WTC11 (cell line): ENCODE results near the gene SMIM20.

Source experiments
- ATF2 ChIP-seq: sonication (generic); formaldehyde crosslinking; IDR thresholded peaks from 2 replicates; pipeline ENCODE4 v1.8.1; 2022; ENCODE audit warnings: low read depth, missing genetic modification reagents, borderline replicate concordance
- ATF6 ChIP-seq: sonication (generic); formaldehyde crosslinking; IDR thresholded peaks from 2 replicates; pipeline ENCODE4 v1.8.1; 2023; ENCODE audit warnings: mild to moderate bottlenecking, missing genetic modification reagents
- CBFB ChIP-seq: sonication (generic); formaldehyde crosslinking; IDR thresholded peaks from 2 replicates; pipeline ENCODE4 v1.8.1; 2022; ENCODE audit warnings: mild to moderate bottlenecking, low read depth, missing genetic modification reagents
- E2F5 ChIP-seq: sonication (generic); formaldehyde crosslinking; IDR thresholded peaks from 2 replicates; pipeline ENCODE4 v1.8.1; 2022; ENCODE audit warnings: mild to moderate bottlenecking, moderate library complexity, missing genetic modification reagents
- FOXJ3 ChIP-seq: sonication (generic); formaldehyde crosslinking; IDR thresholded peaks from 2 replicates; pipeline ENCODE4 v1.9.0; 2021; ENCODE audit warnings: missing genetic modification reagents, mild to moderate bottlenecking, borderline replicate concordance
- GRHL2 ChIP-seq: fragments of 250-450 bp; sonication (Bioruptor Pico); IDR thresholded peaks from 2 replicates; pipeline ENCODE4 v1.8.0; 2022; ENCODE audit warnings: mild to moderate bottlenecking, moderate library complexity; ENCODE audit not compliant: insufficient replicate concordance, severe bottlenecking
- NR1H2 ChIP-seq: sonication (generic); formaldehyde crosslinking; IDR thresholded peaks from 2 replicates; pipeline ENCODE4 v1.9.0; 2021; ENCODE audit warnings: mild to moderate bottlenecking, moderate library complexity, missing genetic modification reagents
- NR3C1 ChIP-seq: sonication (generic); formaldehyde crosslinking; conservative IDR thresholded peaks from 2 replicates; pipeline ENCODE4 v1.8.1; 2023; ENCODE audit warnings: low read depth, mild to moderate bottlenecking, missing genetic modification reagents
- TCF7 ChIP-seq: sonication (generic); formaldehyde crosslinking; IDR thresholded peaks from 2 replicates; pipeline ENCODE4 v1.8.0; 2022; ENCODE audit warnings: mild to moderate bottlenecking, low read depth, missing genetic modification reagents, moderate library complexity
- TP53 ChIP-seq: sonication (generic); formaldehyde crosslinking; IDR thresholded peaks from 2 replicates; pipeline ENCODE4 v1.8.1; 2023; ENCODE audit warnings: mild to moderate bottlenecking, missing genetic modification reagents
- ZNF121 ChIP-seq: sonication (generic); formaldehyde crosslinking; IDR thresholded peaks from 2 replicates; pipeline ENCODE4 v1.8.0; 2023; ENCODE audit warnings: missing genetic modification reagents
- ZNF423 ChIP-seq: fragments of 250-450 bp; sonication (Bioruptor Pico); IDR thresholded peaks from 2 replicates; pipeline ENCODE4 v2.1.2; 2022; ENCODE audit warnings: mild to moderate bottlenecking, moderate library complexity
- TF ChIP-seq, protein P1 (sequence below): fragments of 200-600 bp; IDR thresholded peaks from 2 replicates; pipeline ENCODE4 v1.8.0; 2022; ENCODE audit warnings: antibody characterized with exemption
- TF ChIP-seq, protein P2 (sequence below): sonication (generic); formaldehyde crosslinking; IDR thresholded peaks from 2 replicates; pipeline ENCODE4 v1.8.1; 2023; ENCODE audit warnings: mild to moderate bottlenecking, missing genetic modification reagents, moderate library complexity

DNA sequence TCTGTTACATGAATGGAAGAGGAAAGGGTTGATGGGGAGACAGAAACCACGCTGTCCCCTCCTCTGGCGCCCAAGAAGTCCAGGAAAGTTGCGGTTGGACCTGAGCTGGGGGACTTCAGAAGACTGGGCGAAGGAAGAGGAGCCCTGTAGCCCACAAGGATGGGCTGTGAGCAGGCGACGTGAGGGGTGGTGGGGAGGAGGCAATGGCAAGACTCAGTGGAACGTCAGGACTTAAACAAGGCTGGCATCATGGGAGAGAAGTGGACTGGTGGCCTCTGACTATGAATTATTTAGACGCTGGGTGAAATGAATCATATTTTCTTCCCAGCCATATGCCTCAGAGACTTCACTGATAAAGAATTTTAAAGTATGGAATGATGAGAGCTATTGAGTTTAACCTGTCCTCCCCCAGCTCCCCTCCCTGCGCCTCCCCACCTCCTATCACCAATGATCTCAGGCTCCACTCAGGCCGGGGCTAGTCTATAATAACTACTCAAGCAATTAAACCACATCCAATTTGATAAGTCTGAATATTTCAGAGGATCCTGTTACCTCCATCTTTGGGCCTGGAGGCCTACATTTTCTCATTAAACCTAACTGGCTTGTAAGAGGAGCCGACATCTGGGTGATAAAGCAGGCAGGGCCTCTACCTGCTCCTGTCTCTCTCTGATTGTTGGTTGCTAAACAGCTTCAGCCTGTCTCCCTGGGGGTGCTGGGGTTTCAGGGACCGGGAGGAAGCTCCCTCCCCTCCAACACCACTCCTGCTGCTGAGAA, 63.6 kb downstream of the SMIM20 start:
- no peak for TF ChIP-seq NR3C1 (CRISPR knock-in tag)
- TF ChIP-seq, protein P1, sequence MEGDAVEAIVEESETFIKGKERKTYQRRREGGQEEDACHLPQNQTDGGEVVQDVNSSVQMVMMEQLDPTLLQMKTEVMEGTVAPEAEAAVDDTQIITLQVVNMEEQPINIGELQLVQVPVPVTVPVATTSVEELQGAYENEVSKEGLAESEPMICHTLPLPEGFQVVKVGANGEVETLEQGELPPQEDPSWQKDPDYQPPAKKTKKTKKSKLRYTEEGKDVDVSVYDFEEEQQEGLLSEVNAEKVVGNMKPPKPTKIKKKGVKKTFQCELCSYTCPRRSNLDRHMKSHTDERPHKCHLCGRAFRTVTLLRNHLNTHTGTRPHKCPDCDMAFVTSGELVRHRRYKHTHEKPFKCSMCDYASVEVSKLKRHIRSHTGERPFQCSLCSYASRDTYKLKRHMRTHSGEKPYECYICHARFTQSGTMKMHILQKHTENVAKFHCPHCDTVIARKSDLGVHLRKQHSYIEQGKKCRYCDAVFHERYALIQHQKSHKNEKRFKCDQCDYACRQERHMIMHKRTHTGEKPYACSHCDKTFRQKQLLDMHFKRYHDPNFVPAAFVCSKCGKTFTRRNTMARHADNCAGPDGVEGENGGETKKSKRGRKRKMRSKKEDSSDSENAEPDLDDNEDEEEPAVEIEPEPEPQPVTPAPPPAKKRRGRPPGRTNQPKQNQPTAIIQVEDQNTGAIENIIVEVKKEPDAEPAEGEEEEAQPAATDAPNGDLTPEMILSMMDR: no peak
- TF ChIP-seq ATF2 (CRISPR knock-in tag): no peak
- TF ChIP-seq, protein P2, sequence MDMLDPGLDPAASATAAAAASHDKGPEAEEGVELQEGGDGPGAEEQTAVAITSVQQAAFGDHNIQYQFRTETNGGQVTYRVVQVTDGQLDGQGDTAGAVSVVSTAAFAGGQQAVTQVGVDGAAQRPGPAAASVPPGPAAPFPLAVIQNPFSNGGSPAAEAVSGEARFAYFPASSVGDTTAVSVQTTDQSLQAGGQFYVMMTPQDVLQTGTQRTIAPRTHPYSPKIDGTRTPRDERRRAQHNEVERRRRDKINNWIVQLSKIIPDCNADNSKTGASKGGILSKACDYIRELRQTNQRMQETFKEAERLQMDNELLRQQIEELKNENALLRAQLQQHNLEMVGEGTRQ: no peak
- TF ChIP-seq CBFB (CRISPR knock-in tag): no peak
- no peak for TF ChIP-seq FOXJ3
- no peak for TF ChIP-seq ZNF121 (CRISPR knock-in tag)
- TF ChIP-seq TCF7 (CRISPR knock-in tag): no peak
- TF ChIP-seq ZNF423 (CRISPR knock-in tag): no peak
- no peak for TF ChIP-seq E2F5 (CRISPR knock-in tag)
- no peak for TF ChIP-seq GRHL2 (CRISPR knock-in tag)
- no peak for TF ChIP-seq ATF6 (CRISPR knock-in tag)
- TF ChIP-seq TP53 (CRISPR knock-in tag): no peak
- no peak for TF ChIP-seq NR1H2 (CRISPR knock-in tag)
